Parathyroid adenoma (tissue), 2 donors: ENCODE results near the gene HHIPL1.
A peak's percentile ranks its signal among the peaks of the same experiment; 100 is the strongest.

Experiments used
- H2AFZ ChIP-seq: fragments of 300-600 bp; sonication (generic); one replicate; pipeline ENCODE4 v1.7.0; 2017; ENCODE audit warnings: antibody characterized with exemption, mild to moderate bottlenecking
- H3K27ac ChIP-seq: fragments of 300-600 bp; sonication (generic); one replicate; pipeline ENCODE4 v1.7.0; 2017
- H3K27me3 ChIP-seq: fragments of 300-600 bp; sonication (generic); one replicate; pipeline ENCODE4 v1.7.0; 2017; ENCODE audit warnings: low read length; ENCODE audit not compliant: control insufficient read depth, insufficient read depth
- H3K36me3 ChIP-seq: fragments of 300-600 bp; sonication (generic); one replicate; pipeline ENCODE4 v1.7.0; 2017; ENCODE audit warnings: low read length; ENCODE audit not compliant: control insufficient read depth, insufficient read depth
- H3K4me1 ChIP-seq: fragments of 300-600 bp; sonication (generic); one replicate; pipeline ENCODE4 v1.7.0; 2017; ENCODE audit warnings: control low read depth
- H3K4me2 ChIP-seq: fragments of 300-600 bp; sonication (generic); one replicate; pipeline ENCODE4 v1.7.0; 2017; ENCODE audit warnings: low read length
- H3K4me3 ChIP-seq: fragments of 300-600 bp; sonication (generic); one replicate; pipeline ENCODE4 v1.7.0; 2017; ENCODE audit warnings: low read depth, low read length
- H3K79me2 ChIP-seq: fragments of 300-600 bp; sonication (generic); one replicate; pipeline ENCODE4 v1.7.0; 2017; ENCODE audit warnings: control low read depth
- H3K9ac ChIP-seq: fragments of 300-600 bp; sonication (generic); one replicate; pipeline ENCODE4 v1.7.0; 2017; ENCODE audit warnings: mild to moderate bottlenecking
- H3K9me3 ChIP-seq: fragments of 300-600 bp; sonication (generic); one replicate; pipeline ENCODE4 v1.7.0; 2017; ENCODE audit warnings: low read length; ENCODE audit not compliant: control insufficient read depth
- CTCF ChIP-seq: fragments of 300-600 bp; sonication (generic); IDR thresholded peaks from one replicate; pipeline ENCODE4 v1.7.0; 2017; ENCODE audit warnings: antibody characterized with exemption, mild to moderate bottlenecking
- donor health status: primary hyperparathyroidism.

The HHIPL1 gene

GRCh38 chr14:99644723-99645544 lies at the start of gene HHIPL1:
HHIPL1 (plus strand) TSS chr14:99645129; CDS start chr14:99645208, 79 bp downstream.
- Histone ChIP-seq H3K27me3 (no peaks in the 10 kb centered on the region), H3K9me3 (no peaks in the 10 kb centered on the region), H3K4me1 (no peaks in the 10 kb centered on the region), H2AFZ (peak within 1 kb of the TSS; percentile 35), H3K27ac (no peak within 1 kb of the TSS), H3K79me2 (no peaks in the 10 kb centered on the region), H3K4me3 (peak within 1 kb of the TSS; percentile 14), H3K4me2 (peak within 1 kb of the TSS; percentile 39), H3K36me3 (no peaks in the 10 kb centered on the region), H3K9ac (no peak within 1 kb of the TSS)
- TF ChIP-seq CTCF, result no peak

DNA sequence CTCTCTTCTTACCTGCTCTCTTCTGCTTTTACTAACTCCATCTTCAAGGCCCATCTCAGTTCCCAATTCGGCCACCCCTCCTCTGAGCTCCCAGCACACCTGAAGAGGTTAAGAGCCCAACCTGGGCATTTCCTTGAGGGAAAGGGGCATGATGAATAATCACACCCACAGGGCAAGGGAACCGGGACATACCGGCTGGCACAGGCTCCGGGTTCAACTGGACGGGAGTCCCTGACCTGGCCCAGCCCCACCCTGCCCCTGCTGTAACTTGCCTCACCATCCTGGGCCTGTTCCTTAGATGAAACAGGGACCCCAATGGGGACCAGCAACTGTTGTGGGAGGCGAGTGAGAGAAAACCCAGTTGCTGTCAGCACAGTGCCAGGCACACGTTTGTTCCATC lies 49.4 kb upstream of the HHIPL1 start:
- no peaks in the 10 kb centered on the region for H3K27me3 ChIP-seq
- no peak overlapping the region for H3K9ac ChIP-seq
- TF ChIP-seq CTCF, result no peak
- no peaks in the 10 kb centered on the region for H3K9me3 ChIP-seq
- no peak overlapping the region for H3K4me2 ChIP-seq
- no peak overlapping the region for H2AFZ ChIP-seq
- H3K79me2 ChIP-seq, result peaks cover 54% of the 10 kb centered on the region
- H3K4me3 ChIP-seq, result no peak overlapping the region
- peak overlapping the region; percentile 58 for H3K27ac ChIP-seq
- no peaks in the 10 kb centered on the region for H3K36me3 ChIP-seq
- H3K4me1 ChIP-seq, result peaks cover 39% of the 10 kb centered on the region

DNA sequence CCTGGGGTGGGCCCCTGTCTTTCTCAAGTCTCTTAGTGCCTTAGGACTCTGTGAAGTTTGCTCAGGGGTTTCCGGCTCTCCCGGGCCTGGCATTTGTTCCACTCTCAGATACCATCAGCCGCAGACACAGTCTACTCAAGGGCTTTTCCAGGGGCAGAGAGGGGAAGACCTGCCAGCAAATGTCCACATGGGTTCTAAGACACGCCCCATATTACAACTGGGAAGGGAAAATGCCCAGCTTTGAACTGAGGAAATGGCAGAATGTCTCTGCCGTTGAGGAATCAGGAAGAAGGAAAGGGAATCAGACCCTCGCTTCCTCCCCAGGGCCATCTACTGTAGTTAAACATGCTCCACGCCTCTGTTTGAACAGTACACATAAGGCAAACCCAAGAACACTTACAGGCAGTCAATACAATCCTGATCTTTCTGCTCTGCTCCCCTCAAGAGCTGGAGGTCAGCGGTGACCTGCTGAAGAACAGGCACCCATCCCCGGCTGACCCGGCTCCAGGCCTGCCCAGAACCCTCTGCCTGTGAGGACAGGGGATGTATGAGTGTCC lies 48.8 kb upstream of the HHIPL1 start:
- Histone ChIP-seq H3K9me3 (no peaks in the 10 kb centered on the region), H3K9ac (no peak overlapping the region)
- no peak for TF ChIP-seq CTCF

DNA sequence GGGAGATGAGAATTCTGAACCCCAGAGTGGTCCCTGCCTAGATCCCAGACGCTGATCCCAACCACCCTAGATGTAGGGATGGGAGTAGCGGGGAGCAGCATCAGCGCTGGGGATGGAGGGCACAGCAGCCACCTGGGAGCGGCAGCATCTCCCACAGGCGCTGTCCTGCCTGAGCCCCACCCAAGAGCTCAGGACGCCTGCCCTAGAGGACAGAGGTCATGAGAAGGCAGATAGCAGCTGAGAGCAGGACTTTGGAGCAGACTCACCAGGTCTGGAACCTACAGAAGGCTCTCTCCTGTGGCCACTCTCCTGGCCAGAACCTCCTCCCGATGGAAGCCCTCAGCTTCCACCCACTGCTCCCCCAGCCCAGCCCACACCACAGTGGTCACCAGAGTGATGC lies 48.2 kb upstream of the HHIPL1 start:
- H3K4me2 ChIP-seq, result no peak overlapping the region
- H3K9me3 ChIP-seq, result no peaks in the 10 kb centered on the region
- TF ChIP-seq CTCF, result no peak
- no peaks in the 10 kb centered on the region for H3K36me3 ChIP-seq
- peaks cover 54% of the 10 kb centered on the region for H3K79me2 ChIP-seq
- no peak overlapping the region for H2AFZ ChIP-seq
- peaks cover 35% of the 10 kb centered on the region for H3K4me1 ChIP-seq
- H3K4me3 ChIP-seq, result no peak overlapping the region
- peak overlapping the region; percentile 58 for H3K27ac ChIP-seq
- H3K9ac ChIP-seq, result no peak overlapping the region
- no peaks in the 10 kb centered on the region for H3K27me3 ChIP-seq

More for the DNA sequence above, 48.8 kb upstream of the HHIPL1 start:
- H2AFZ ChIP-seq, result peak overlapping the region; percentile 31
- peak overlapping the region; percentile 45 for H3K4me2 ChIP-seq
- no peaks in the 10 kb centered on the region for H3K27me3 ChIP-seq
- H3K36me3 ChIP-seq, result no peaks in the 10 kb centered on the region
- no peak overlapping the region for H3K4me3 ChIP-seq
- H3K79me2 ChIP-seq, result peaks cover 53% of the 10 kb centered on the region
- peaks cover 35% of the 10 kb centered on the region for H3K4me1 ChIP-seq
- H3K27ac ChIP-seq, result peak overlapping the region; percentile 58
